CD4-positive, alpha-beta T cell treated with Interleukin-17A for 4 hours (primary cell): Measurements from ENCODE around the gene ZNF746.
A peak's percentile ranks its signal among the peaks of the same experiment; 100 is the strongest.
"Not testable (repeated sequence)": the region's sequence is repeated elsewhere in the genome, so short reads cannot be mapped to it uniquely, and the experiment has no call there.

ENCODE experiments used
- DNase-seq: peaks from one replicate; pipeline ENCODE4 v3.0.0-alpha.2; 2020; ENCODE audit warnings: mixed read lengths

Gene ZNF746

GRCh38 chr7:149457766-149458165, 39.8 kb downstream of the ZNF746 start:
- no peak for DNase-seq

GRCh38 chr7:149456506-149457421, 40.8 kb downstream of the ZNF746 start:
- no peak for DNase-seq

GRCh38 chr7:149455175-149455950, 42.2 kb downstream of the ZNF746 start:
- no peak for DNase-seq

GRCh38 chr7:149454750-149455149, 42.9 kb downstream of the ZNF746 start:
- DNase-seq = no peak

- no peak for DNase-seq
Observed at GRCh38 chr7:149454006-149454405, 43.6 kb downstream of the ZNF746 start.

- no peak for DNase-seq
Observed at GRCh38 chr7:149450821-149451220, 46.8 kb downstream of the ZNF746 start.

GRCh38 chr7:149449897-149450296, 47.7 kb downstream of the ZNF746 start:
- no peak for DNase-seq

- no peak for DNase-seq
Observed at GRCh38 chr7:149448961-149449360, 48.6 kb downstream of the ZNF746 start.

- not testable (repeated sequence) for DNase-seq
Observed at GRCh38 chr7:149446026-149446425, 51.6 kb downstream of the ZNF746 start.

GRCh38 chr7:149444287-149444686, 53.3 kb downstream of the ZNF746 start:
- DNase-seq = no peak

- no peak for DNase-seq
Observed at GRCh38 chr7:149443523-149443922, 54.1 kb downstream of the ZNF746 start.

GRCh38 chr7:149442924-149443323, 54.7 kb downstream of the ZNF746 start:
- DNase-seq = no peak

GRCh38 chr7:149440222-149440621, 57.4 kb downstream of the ZNF746 start:
- no peak for DNase-seq

- no peak for DNase-seq
Observed at GRCh38 chr7:149436358-149436757, 61.3 kb downstream of the ZNF746 start.

- DNase-seq = no peak
Observed at GRCh38 chr7:149433124-149433523, 64.5 kb downstream of the ZNF746 start.

- no peak for DNase-seq
Observed at GRCh38 chr7:149432121-149432691, 65.4 kb downstream of the ZNF746 start.

GRCh38 chr7:149431486-149432120, 66.0 kb downstream of the ZNF746 start:
- no peak for DNase-seq

GRCh38 chr7:149430192-149430591, 67.4 kb downstream of the ZNF746 start:
- DNase-seq = no peak

GRCh38 chr7:149427893-149428292, 69.7 kb downstream of the ZNF746 start:
- no peak for DNase-seq

- no peak for DNase-seq
Observed at GRCh38 chr7:149427096-149427680, 70.4 kb downstream of the ZNF746 start.

- no peak for DNase-seq
Observed at GRCh38 chr7:149423449-149424110, 74.0 kb downstream of the ZNF746 start.

- peak; percentile 61 for DNase-seq
Observed at GRCh38 chr7:149422914-149423301, 74.7 kb downstream of the ZNF746 start.
